WTC11 (cell line): Measurements from ENCODE around the gene NPTX1. TPM values are rescaled to one million over a fixed set of nuclear protein-coding genes. Genes with fewer than 3 reads are reported as not detected.

ENCODE experiments used
- ATAC-seq: fragments of 200-7000 bp; cut with Tn5 transposase; 2 replicates; pipeline ENCODE4 v1.10.0; 2021; ENCODE audit warnings: mild to moderate bottlenecking, moderate library complexity
- CTCF ChIA-PET: fragments of 300-600 bp; sonication (Branson Sonifier 250); formaldehyde crosslinking; loops from one replicate; lab custom pipeline; 2021; ENCODE audit warnings: antibody characterized with exemption; lab: Charles Lee
- POLR2A ChIA-PET: fragments of 350-600 bp; sonication (Branson Sonifier 250); formaldehyde crosslinking; loops from one replicate; lab custom pipeline; 2021; ENCODE audit warnings: antibody characterized with exemption; lab: Charles Lee
- DNase-seq: peaks from one replicate; pipeline ENCODE4 v3.0.0; 2021; ENCODE audit warnings: low spot score
- H3K27ac Mint-ChIP-seq: 2 replicates; pipeline ENCODE4 v1.8.0; 2021; ENCODE audit warnings: mixed read lengths
- H3K27me3 Mint-ChIP-seq: 2 replicates; pipeline ENCODE4 v1.8.0; 2021; ENCODE audit warnings: low read depth, mild to moderate bottlenecking, moderate library complexity, mixed read lengths
- H3K36me3 Mint-ChIP-seq: 2 replicates; pipeline ENCODE4 v1.8.0; 2021; ENCODE audit warnings: mixed read lengths
- H3K4me1 Mint-ChIP-seq: 2 replicates; pipeline ENCODE4 v1.8.0; 2022; ENCODE audit warnings: mixed read lengths
- H3K4me3 Mint-ChIP-seq: 2 replicates; pipeline ENCODE4 v1.8.0; 2021; ENCODE audit warnings: mild to moderate bottlenecking, moderate library complexity, mixed read lengths
- H3K9me3 Mint-ChIP-seq: 2 replicates; pipeline ENCODE4 v1.8.0; 2021; ENCODE audit warnings: mixed read lengths
- ARID4B ChIP-seq: sonication (generic); formaldehyde crosslinking; IDR thresholded peaks from 2 replicates; pipeline ENCODE4 v1.8.0; 2023; ENCODE audit warnings: missing genetic modification reagents, mild to moderate bottlenecking, borderline replicate concordance
- CREB1 ChIP-seq: sonication (generic); formaldehyde crosslinking; IDR thresholded peaks from 2 replicates; pipeline ENCODE4 v1.8.0; 2023; ENCODE audit warnings: mild to moderate bottlenecking, missing genetic modification reagents
- ELF4 ChIP-seq: sonication (generic); formaldehyde crosslinking; IDR thresholded peaks from 2 replicates; pipeline ENCODE4 v1.8.1; 2022; ENCODE audit warnings: low read depth, mild to moderate bottlenecking, moderate library complexity, missing genetic modification reagents
- FOXP1 ChIP-seq: sonication (generic); formaldehyde crosslinking; IDR thresholded peaks from 2 replicates; pipeline ENCODE4 v1.8.0; 2022; ENCODE audit warnings: missing genetic modification reagents, mild to moderate bottlenecking, moderate library complexity, borderline replicate concordance
- HMGA2 ChIP-seq: fragments of 250-450 bp; sonication (Bioruptor Pico); IDR thresholded peaks from 2 replicates; pipeline ENCODE4 v1.4.0; 2021; ENCODE audit warnings: mild to moderate bottlenecking, moderate library complexity
- IRF2 ChIP-seq: sonication (generic); formaldehyde crosslinking; IDR thresholded peaks from 2 replicates; pipeline ENCODE4 v1.8.0; 2022; ENCODE audit warnings: low read depth, missing genetic modification reagents, borderline replicate concordance
- MYBL2 ChIP-seq: sonication (generic); formaldehyde crosslinking; IDR thresholded peaks from 2 replicates; pipeline ENCODE4 v1.8.1; 2023; ENCODE audit warnings: mild to moderate bottlenecking, moderate library complexity, missing genetic modification reagents
- NFYB ChIP-seq: sonication (generic); formaldehyde crosslinking; conservative IDR thresholded peaks from 2 replicates; pipeline ENCODE4 v1.8.0; 2022; ENCODE audit warnings: low read depth, missing genetic modification reagents
- NR3C1 ChIP-seq: sonication (generic); formaldehyde crosslinking; conservative IDR thresholded peaks from 2 replicates; pipeline ENCODE4 v1.8.1; 2023; ENCODE audit warnings: low read depth, mild to moderate bottlenecking, missing genetic modification reagents
- PRRX2 ChIP-seq: fragments of 250-450 bp; sonication (Bioruptor Pico); IDR thresholded peaks from 2 replicates; pipeline ENCODE4 v1.8.0; 2021; ENCODE audit warnings: mild to moderate bottlenecking
- SP1 ChIP-seq: sonication (generic); formaldehyde crosslinking; conservative IDR thresholded peaks from 2 replicates; pipeline ENCODE4 v1.8.1; 2022; ENCODE audit warnings: missing genetic modification reagents
- TCF7 ChIP-seq: sonication (generic); formaldehyde crosslinking; IDR thresholded peaks from 2 replicates; pipeline ENCODE4 v1.8.0; 2022; ENCODE audit warnings: mild to moderate bottlenecking, low read depth, missing genetic modification reagents, moderate library complexity
- TEAD4 ChIP-seq: sonication (generic); formaldehyde crosslinking; IDR thresholded peaks from 2 replicates; pipeline ENCODE4 v1.8.0; 2022; ENCODE audit warnings: mild to moderate bottlenecking, missing genetic modification reagents
- ZNF263 ChIP-seq: sonication (generic); formaldehyde crosslinking; IDR thresholded peaks from 2 replicates; pipeline ENCODE4 v1.8.1; 2022; ENCODE audit warnings: low read depth, mild to moderate bottlenecking, moderate library complexity, missing genetic modification reagents
- ZNF416 ChIP-seq: fragments of 250-450 bp; sonication (Bioruptor Pico); IDR thresholded peaks from 2 replicates; pipeline ENCODE4 v1.9.0; 2021; ENCODE audit warnings: mild to moderate bottlenecking, inconsistent platforms
- ZNF425 ChIP-seq: fragments of 250-450 bp; sonication (Bioruptor Pico); conservative IDR thresholded peaks from 2 replicates; pipeline ENCODE4 v1.9.0; 2021; ENCODE audit warnings: mild to moderate bottlenecking
- ZNF512 ChIP-seq: sonication (generic); formaldehyde crosslinking; IDR thresholded peaks from 2 replicates; pipeline ENCODE4 v1.8.1; 2022; ENCODE audit warnings: missing genetic modification reagents, borderline replicate concordance
- ZNF671 ChIP-seq: fragments of 250-450 bp; sonication (Bioruptor Pico); IDR thresholded peaks from 2 replicates; pipeline ENCODE4 v1.8.0; 2021; ENCODE audit warnings: mild to moderate bottlenecking
- total RNA-seq: library from RNA; stranded (reverse); gene quantifications from 3 replicates; pipeline ENCODE4 v1.2.3, GENCODE V29; 2021
- TF ChIP-seq, protein P1 (sequence below): sonication (generic); formaldehyde crosslinking; IDR thresholded peaks from 2 replicates; pipeline ENCODE4 v1.8.1; 2022; ENCODE audit warnings: low read depth, mild to moderate bottlenecking, moderate library complexity, missing genetic modification reagents, borderline replicate concordance
- TF ChIP-seq, protein P2 (sequence below): sonication (generic); formaldehyde crosslinking; IDR thresholded peaks from 2 replicates; pipeline ENCODE4 v1.8.1; 2023; ENCODE audit warnings: mild to moderate bottlenecking, missing genetic modification reagents
- TF ChIP-seq, protein P3 (sequence below): sonication (generic); formaldehyde crosslinking; conservative IDR thresholded peaks from 2 replicates; pipeline ENCODE4 v1.8.1; 2022; ENCODE audit warnings: mild to moderate bottlenecking, missing genetic modification reagents
- TF ChIP-seq, protein P4 (sequence below): sonication (generic); formaldehyde crosslinking; IDR thresholded peaks from 2 replicates; pipeline ENCODE4 v1.8.0; 2022; ENCODE audit warnings: mild to moderate bottlenecking, missing genetic modification reagents
- TF ChIP-seq, protein P5 (sequence below): sonication (generic); formaldehyde crosslinking; IDR thresholded peaks from 2 replicates; pipeline ENCODE4 v1.8.0; 2023; ENCODE audit warnings: missing genetic modification reagents

NPTX1 gene
- total RNA-seq, 1 experiment from 2014 or later, result 15.1 TPM

DNA sequence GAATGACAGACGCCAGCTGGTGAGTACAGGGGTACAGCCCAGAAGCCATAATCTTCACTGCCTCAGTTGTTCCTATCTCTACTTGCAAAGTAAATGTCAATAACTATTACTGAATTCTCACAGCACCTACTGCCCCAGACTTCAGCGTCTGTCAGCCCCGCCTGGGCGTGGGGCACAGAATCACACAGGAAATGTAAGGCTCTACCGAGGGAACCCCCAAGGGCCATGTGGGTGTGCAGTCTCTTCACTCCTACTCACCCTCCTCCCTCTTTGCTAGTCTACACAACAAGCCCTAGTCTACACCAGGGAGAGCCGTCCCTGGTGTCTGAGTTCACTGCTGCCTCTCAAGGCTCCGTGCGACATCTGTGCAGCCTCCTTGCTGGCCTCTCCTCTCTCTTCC, 4.5 kb downstream of the NPTX1 start (continued):
- TF ChIP-seq ZNF512 (CRISPR knock-in tag), result no peak

DNA sequence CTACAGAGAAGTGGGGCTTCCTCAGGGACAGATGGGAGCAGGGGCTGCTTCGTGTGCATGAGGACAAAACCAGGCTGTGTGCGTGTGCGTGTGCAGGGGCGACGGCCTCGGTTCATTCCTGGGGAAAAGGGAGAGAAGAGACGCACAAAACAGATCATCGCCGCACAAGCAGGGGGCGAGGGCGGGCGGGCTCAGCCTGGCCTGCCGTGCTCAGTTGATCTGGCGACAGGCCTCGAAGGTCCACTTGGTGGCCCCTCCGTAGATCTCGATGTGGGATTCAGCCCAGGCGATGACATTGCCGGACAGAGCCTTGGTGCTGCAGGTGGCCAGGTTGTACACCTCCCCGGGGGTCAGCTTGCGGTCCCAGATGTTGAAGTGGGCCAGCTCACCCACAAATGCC, 5.8 kb downstream of the NPTX1 start:
- H3K27me3 Mint-ChIP-seq, result peaks cover 70% of the 10 kb centered on the region

GRCh38 chr17:80469667-80470066, 6.7 kb downstream of the NPTX1 start:
- Mint-ChIP-seq H3K4me1 (peaks cover under 1% of the 10 kb centered on the region), H3K27me3 (peaks cover 60% of the 10 kb centered on the region), H3K36me3 (no peaks in the 10 kb centered on the region), H3K9me3 (no peaks in the 10 kb centered on the region), H3K27ac (no peak overlapping the region), H3K4me3 (no peak overlapping the region)
- no peak for DNase-seq
- no peak for ATAC-seq
- ChIA-PET POLR2A (no interaction called here), CTCF (interaction anchor here (0.5 to 2.1 kb wide), 6 partner anchors 8 to 97 kb away, joined by 3 to 8 read pairs (median 3); no protein-coding TSS in a partner anchor)
- TF ChIP-seq, protein P1, sequence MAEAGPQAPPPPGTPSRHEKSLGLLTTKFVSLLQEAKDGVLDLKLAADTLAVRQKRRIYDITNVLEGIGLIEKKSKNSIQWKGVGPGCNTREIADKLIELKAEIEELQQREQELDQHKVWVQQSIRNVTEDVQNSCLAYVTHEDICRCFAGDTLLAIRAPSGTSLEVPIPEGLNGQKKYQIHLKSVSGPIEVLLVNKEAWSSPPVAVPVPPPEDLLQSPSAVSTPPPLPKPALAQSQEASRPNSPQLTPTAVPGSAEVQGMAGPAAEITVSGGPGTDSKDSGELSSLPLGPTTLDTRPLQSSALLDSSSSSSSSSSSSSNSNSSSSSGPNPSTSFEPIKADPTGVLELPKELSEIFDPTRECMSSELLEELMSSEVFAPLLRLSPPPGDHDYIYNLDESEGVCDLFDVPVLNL (CRISPR knock-in tag), result no peak
- TF ChIP-seq, protein P2, sequence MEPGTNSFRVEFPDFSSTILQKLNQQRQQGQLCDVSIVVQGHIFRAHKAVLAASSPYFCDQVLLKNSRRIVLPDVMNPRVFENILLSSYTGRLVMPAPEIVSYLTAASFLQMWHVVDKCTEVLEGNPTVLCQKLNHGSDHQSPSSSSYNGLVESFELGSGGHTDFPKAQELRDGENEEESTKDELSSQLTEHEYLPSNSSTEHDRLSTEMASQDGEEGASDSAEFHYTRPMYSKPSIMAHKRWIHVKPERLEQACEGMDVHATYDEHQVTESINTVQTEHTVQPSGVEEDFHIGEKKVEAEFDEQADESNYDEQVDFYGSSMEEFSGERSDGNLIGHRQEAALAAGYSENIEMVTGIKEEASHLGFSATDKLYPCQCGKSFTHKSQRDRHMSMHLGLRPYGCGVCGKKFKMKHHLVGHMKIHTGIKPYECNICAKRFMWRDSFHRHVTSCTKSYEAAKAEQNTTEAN (CRISPR knock-in tag), result no peak
- TF ChIP-seq ZNF416 (CRISPR knock-in tag) (no peak), HMGA2 (CRISPR knock-in tag) (no peak), TCF7 (no peak), TEAD4 (no peak), ZNF671 (no peak), ZNF263 (CRISPR knock-in tag) (no peak), ARID4B (CRISPR knock-in tag) (no peak)

More for the DNA sequence above, 5.8 kb downstream of the NPTX1 start:
- Mint-ChIP-seq H3K27ac (no peak overlapping the region), H3K9me3 (no peaks in the 10 kb centered on the region), H3K4me3 (no peak overlapping the region), H3K4me1 (peaks cover 5% of the 10 kb centered on the region), H3K36me3 (no peaks in the 10 kb centered on the region)
- TF ChIP-seq NFYB (CRISPR knock-in tag) (no peak), TCF7 (no peak), NR3C1 (CRISPR knock-in tag) (no peak), SP1 (CRISPR knock-in tag) (no peak), ELF4 (CRISPR knock-in tag) (no peak), ZNF425 (CRISPR knock-in tag) (no peak), IRF2 (CRISPR knock-in tag) (no peak), PRRX2 (no peak), CREB1 (no peak), MYBL2 (no peak), FOXP1 (CRISPR knock-in tag) (no peak)
- TF ChIP-seq, protein P3, sequence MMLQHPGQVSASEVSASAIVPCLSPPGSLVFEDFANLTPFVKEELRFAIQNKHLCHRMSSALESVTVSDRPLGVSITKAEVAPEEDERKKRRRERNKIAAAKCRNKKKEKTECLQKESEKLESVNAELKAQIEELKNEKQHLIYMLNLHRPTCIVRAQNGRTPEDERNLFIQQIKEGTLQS (CRISPR knock-in tag), result no peak
- TF ChIP-seq, protein P4, sequence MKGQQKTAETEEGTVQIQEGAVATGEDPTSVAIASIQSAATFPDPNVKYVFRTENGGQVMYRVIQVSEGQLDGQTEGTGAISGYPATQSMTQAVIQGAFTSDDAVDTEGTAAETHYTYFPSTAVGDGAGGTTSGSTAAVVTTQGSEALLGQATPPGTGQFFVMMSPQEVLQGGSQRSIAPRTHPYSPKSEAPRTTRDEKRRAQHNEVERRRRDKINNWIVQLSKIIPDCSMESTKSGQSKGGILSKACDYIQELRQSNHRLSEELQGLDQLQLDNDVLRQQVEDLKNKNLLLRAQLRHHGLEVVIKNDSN, result no peak
- TF ChIP-seq, protein P5, sequence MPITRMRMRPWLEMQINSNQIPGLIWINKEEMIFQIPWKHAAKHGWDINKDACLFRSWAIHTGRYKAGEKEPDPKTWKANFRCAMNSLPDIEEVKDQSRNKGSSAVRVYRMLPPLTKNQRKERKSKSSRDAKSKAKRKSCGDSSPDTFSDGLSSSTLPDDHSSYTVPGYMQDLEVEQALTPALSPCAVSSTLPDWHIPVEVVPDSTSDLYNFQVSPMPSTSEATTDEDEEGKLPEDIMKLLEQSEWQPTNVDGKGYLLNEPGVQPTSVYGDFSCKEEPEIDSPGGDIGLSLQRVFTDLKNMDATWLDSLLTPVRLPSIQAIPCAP (CRISPR knock-in tag), result no peak
- no peak for DNase-seq
- ATAC-seq, result no peak
- CTCF ChIA-PET, result interaction anchor here (1.5 kb wide), 1 partner anchor 43 kb away, joined by 5 read pairs; no protein-coding TSS in a partner anchor
- POLR2A ChIA-PET, result no interaction called here
